ENCODE measurements around the gene MRPS12. TPM values are rescaled to one million over a fixed set of nuclear protein-coding genes. Genes with fewer than 3 reads are reported as not detected.

MRPS12 gene
- total RNA-seq, 4 donors from 2014 or later, result 17.7 to 33.6 (median 22.1) TPM

DNA sequence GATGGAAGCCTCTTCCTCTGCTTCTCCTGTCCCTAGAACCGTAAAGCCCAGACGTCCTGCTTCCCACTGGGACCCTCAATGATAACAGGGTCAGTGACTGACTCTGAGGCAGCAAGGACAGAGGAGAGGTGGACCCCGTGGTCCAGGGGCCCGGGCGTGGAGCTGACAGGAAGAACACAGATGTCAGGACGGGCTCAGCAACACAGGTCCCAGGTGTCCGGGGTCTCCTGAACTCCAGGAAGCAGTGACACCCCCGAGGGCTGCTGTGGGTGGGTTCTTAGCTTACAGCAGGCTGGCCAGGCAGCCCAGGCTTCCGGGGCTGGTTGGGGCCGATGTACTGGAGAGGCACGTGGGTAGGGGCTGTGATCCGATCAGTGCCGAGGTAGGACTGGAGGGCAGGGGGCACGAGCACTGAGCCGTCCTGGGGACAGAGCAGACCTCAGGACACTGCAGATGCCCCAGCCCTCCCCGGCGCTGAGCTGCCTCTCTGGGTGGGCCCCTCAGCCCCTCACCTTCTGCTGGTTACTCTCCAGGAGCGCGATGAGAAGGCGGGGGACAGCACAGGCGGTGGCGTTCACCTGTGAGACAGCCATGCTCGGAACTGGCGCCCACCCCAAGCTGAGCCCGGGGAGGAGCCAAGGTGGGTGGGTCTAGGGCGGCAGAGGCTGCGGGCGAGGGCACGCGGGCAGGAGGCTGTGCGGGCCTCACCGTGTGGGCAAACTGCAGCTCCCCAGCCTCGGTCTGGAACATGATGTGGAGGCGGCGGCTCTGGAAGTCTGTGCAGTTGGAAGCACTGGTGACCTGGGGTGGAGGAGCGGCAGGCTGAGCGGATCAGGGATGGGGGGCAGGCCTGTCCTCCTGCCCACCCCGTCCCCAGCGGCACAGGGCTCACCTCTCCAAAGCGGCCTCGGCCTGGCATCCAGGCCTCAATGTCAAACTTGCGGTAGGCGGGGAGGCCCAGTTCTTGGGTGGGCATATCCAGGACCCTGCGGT lies 15.1 kb upstream of the MRPS12 start:
- intact Hi-C loops (cut with DNase I), result no loop called here
- Histone ChIP-seq H3K9me3 (no peaks in the 10 kb centered on the region), H3K27ac (no peak overlapping the region), H3K4me3 (replicated peaks in 1 of 3) (no peak overlapping the region), H3K27me3 (no peaks in the 10 kb centered on the region), H3K4me1 (no peaks in the 10 kb centered on the region), H3K36me3 (no peaks in the 10 kb centered on the region)
- whole genome bisulfite sequencing, 2 donors, result 92 to 93% methylated on average over 36 to 44 of the region's 44 CpGs
- no peak for DNase-seq
- no peak for TF ChIP-seq POLR2A (IDR thresholded peaks at IDR 0.05)
- TF ChIP-seq, protein P1, sequence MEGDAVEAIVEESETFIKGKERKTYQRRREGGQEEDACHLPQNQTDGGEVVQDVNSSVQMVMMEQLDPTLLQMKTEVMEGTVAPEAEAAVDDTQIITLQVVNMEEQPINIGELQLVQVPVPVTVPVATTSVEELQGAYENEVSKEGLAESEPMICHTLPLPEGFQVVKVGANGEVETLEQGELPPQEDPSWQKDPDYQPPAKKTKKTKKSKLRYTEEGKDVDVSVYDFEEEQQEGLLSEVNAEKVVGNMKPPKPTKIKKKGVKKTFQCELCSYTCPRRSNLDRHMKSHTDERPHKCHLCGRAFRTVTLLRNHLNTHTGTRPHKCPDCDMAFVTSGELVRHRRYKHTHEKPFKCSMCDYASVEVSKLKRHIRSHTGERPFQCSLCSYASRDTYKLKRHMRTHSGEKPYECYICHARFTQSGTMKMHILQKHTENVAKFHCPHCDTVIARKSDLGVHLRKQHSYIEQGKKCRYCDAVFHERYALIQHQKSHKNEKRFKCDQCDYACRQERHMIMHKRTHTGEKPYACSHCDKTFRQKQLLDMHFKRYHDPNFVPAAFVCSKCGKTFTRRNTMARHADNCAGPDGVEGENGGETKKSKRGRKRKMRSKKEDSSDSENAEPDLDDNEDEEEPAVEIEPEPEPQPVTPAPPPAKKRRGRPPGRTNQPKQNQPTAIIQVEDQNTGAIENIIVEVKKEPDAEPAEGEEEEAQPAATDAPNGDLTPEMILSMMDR (IDR thresholded peaks at IDR 0.05), result no peak

DNA sequence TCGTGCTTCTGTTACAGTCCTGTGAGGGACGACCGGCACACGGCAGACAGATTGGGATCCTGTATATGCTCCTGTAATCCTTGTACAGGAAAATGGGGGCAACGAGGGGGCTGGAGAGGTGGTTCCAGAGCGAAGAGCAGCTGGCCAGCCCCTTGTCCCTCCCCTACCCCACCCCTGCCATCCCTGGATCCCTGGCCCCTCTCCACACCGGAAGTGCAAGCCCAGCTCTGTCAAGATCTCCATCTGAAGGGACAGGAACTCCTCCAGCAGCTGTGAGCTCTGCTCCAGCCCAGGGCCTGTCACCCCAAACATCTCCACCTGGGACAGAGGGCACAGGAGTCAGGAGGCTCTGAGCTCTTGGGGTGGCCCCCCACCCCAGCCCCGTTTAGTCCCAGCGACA lies 13.2 kb upstream of the MRPS12 start:
- Histone ChIP-seq H3K27me3 (no peaks in the 10 kb centered on the region), H3K27ac (no peak overlapping the region), H3K9me3 (no peaks in the 10 kb centered on the region), H3K36me3 (peaks cover 6% of the 10 kb centered on the region in 2 donors), H3K4me3 (replicated peaks in 1 of 3) (no peak overlapping the region), H3K4me1 (no peaks in the 10 kb centered on the region)
- WGBS, 2 donors, result 83 to 86% methylated on average over 8 to 9 of the region's 9 CpGs
- DNase-seq, result no peak
- TF ChIP-seq, protein P1 (IDR thresholded peaks at IDR 0.05), result no peak
- no peak for TF ChIP-seq POLR2A (IDR thresholded peaks at IDR 0.05)
- intact Hi-C loops (cut with DNase I), result no loop called here

DNA sequence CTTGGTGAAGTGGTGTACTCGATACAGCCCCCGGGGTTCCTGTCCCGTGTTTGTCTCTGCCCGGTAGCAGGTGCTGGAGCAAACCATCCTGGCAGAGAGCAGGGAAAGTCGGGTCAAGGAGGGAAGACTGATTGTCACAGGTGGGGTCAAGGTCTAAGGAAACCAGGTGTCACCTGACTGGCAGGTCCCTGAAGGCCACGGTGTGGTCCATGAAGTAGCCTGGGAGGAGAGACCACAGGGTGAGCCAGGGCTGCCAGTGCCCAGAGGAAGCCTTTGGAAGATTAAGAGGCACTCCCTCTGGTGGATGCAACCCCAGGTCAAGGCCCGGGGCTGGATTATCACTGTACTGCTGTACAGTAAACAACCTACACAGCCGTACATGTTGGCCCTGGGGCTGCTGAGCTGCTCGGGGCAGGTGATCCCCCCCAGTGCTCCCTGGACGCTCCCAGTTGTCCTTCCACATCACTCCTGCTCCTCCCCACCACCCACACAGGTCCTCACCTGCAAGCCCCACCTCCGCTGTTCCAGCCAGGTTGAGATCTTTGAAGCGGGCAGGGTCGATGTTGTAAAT lies 12.7 kb upstream of the MRPS12 start:
- intact Hi-C loops (cut with DNase I), result no loop called here
- Histone ChIP-seq H3K27me3 (no peaks in the 10 kb centered on the region), H3K27ac (no peak overlapping the region), H3K9me3 (no peaks in the 10 kb centered on the region), H3K4me3 (replicated peaks in 1 of 3) (no peak overlapping the region), H3K36me3 (peaks cover 6% of the 10 kb centered on the region in 2 donors), H3K4me1 (no peaks in the 10 kb centered on the region)
- TF ChIP-seq, protein P1 (IDR thresholded peaks at IDR 0.05), result no peak
- TF ChIP-seq POLR2A (IDR thresholded peaks at IDR 0.05), result no peak
- WGBS, 2 donors, result 84 to 90% methylated on average over 10 to 13 of the region's 13 CpGs
- DNase-seq, result no peak

DNA sequence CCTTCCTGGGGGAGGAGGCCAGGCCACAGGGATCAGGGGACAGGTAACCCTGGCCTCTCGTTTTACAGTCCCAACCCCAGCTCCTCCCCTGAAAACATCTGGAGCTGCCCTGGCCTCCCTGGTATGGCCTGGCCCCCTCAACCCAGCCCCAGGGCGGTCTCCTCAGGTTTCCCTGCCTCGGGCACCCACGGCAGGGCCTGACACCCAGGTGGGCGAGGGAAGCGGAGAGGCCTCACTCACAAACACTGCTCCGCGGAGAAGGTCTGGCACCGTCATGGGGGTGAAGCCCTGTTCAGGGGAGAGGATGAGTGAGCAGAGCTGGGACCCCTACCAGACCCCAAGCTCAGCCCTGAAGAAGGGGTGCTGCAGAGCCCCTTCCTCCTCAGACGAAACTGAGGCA lies 12.2 kb upstream of the MRPS12 start:
- peaks cover 6% of the 10 kb centered on the region in 2 donors for H3K36me3 ChIP-seq
- H3K4me1 ChIP-seq, result no peaks in the 10 kb centered on the region
- DNase-seq, result no peak
- intact Hi-C loops (cut with DNase I), result no loop called here
- H3K4me3 ChIP-seq (replicated peaks in 1 of 3), result no peak overlapping the region
- H3K9me3 ChIP-seq, result no peaks in the 10 kb centered on the region
- TF ChIP-seq, protein P1 (IDR thresholded peaks at IDR 0.05), result no peak
- no peak for TF ChIP-seq POLR2A (IDR thresholded peaks at IDR 0.05)
- no peak overlapping the region for H3K27ac ChIP-seq
- 88 to 93% methylated on average over 6 to 10 of the region's 10 CpGs for WGBS, 2 donors
- H3K27me3 ChIP-seq, result no peaks in the 10 kb centered on the region
